Adipocyte (in vitro differentiated cells): ENCODE results near the gene ST6GALNAC3.

Experiments
- DNase-seq: peaks from one replicate; pipeline ENCODE4 v3.0.0-alpha.2; 2015; ENCODE audit warnings: low read depth
- H3K27me3 ChIP-seq: replicated peaks from 2 replicates; pipeline ENCODE4 v1.7.0; 2013; ENCODE audit warnings: mild to moderate bottlenecking, low read length, moderate library complexity; ENCODE audit not compliant: control insufficient read depth, insufficient read depth
- H3K36me3 ChIP-seq: 2 replicates; pipeline ENCODE4 v1.7.0; 2013; ENCODE audit warnings: low read length, mild to moderate bottlenecking, moderate library complexity; ENCODE audit not compliant: control insufficient read depth, insufficient read depth, severe bottlenecking
- H3K4me1 ChIP-seq: 2 replicates; pipeline ENCODE4 v1.7.0; 2013; ENCODE audit warnings: mild to moderate bottlenecking, low read length, moderate library complexity; ENCODE audit not compliant: control insufficient read depth, insufficient read depth
- H3K4me3 ChIP-seq: 2 replicates; pipeline ENCODE4 v1.7.0; 2013; ENCODE audit warnings: mild to moderate bottlenecking, low read length, moderate library complexity
- H3K9ac ChIP-seq: 2 replicates; pipeline ENCODE4 v1.7.0; 2013; ENCODE audit warnings: mild to moderate bottlenecking, low read length, moderate library complexity
- H3K9me3 ChIP-seq: 2 replicates; pipeline ENCODE4 v1.7.0; 2013; ENCODE audit warnings: mild to moderate bottlenecking, low read length, moderate library complexity; ENCODE audit not compliant: control insufficient read depth

The ST6GALNAC3 gene

GRCh38 chr1:76463278-76463677, 388.7 kb downstream of the ST6GALNAC3 start:
- peaks cover 28% of the 10 kb centered on the region for H3K4me1 ChIP-seq
- no peaks in the 10 kb centered on the region for H3K9me3 ChIP-seq
- H3K9ac ChIP-seq = no peak overlapping the region
- no peak overlapping the region for H3K4me3 ChIP-seq
- no peaks in the 10 kb centered on the region for H3K27me3 ChIP-seq
- H3K36me3 ChIP-seq = no peaks in the 10 kb centered on the region
- no peak for DNase-seq

- Histone ChIP-seq H3K36me3 (no peaks in the 10 kb centered on the region), H3K9me3 (no peaks in the 10 kb centered on the region), H3K9ac (no peak overlapping the region), H3K4me1 (peaks cover 28% of the 10 kb centered on the region), H3K4me3 (no peak overlapping the region), H3K27me3 (no peaks in the 10 kb centered on the region)
- DNase-seq = no peak
These were observed 389.3 kb downstream of the ST6GALNAC3 start for GRCh38 chr1:76463849-76464248.

- Histone ChIP-seq H3K4me3 (no peak overlapping the region), H3K4me1 (peaks cover 28% of the 10 kb centered on the region), H3K27me3 (no peaks in the 10 kb centered on the region), H3K36me3 (no peaks in the 10 kb centered on the region), H3K9ac (peak overlapping the region; percentile 68), H3K9me3 (no peaks in the 10 kb centered on the region)
- peak; percentile 28 for DNase-seq
These were observed 390.5 kb downstream of the ST6GALNAC3 start for GRCh38 chr1:76465030-76465429.

- no peaks in the 10 kb centered on the region for H3K27me3 ChIP-seq
- no peaks in the 10 kb centered on the region for H3K36me3 ChIP-seq
- no peak overlapping the region for H3K4me3 ChIP-seq
- no peak overlapping the region for H3K9ac ChIP-seq
- H3K4me1 ChIP-seq = peaks cover 30% of the 10 kb centered on the region
- DNase-seq = no peak
- no peaks in the 10 kb centered on the region for H3K9me3 ChIP-seq
These were observed 395.6 kb downstream of the ST6GALNAC3 start for GRCh38 chr1:76470166-76470565.

GRCh38 chr1:76471536-76471935, 397.0 kb downstream of the ST6GALNAC3 start:
- Histone ChIP-seq H3K27me3 (no peaks in the 10 kb centered on the region), H3K36me3 (no peaks in the 10 kb centered on the region), H3K9me3 (no peaks in the 10 kb centered on the region), H3K4me1 (peaks cover 16% of the 10 kb centered on the region), H3K9ac (no peak overlapping the region), H3K4me3 (no peak overlapping the region)
- DNase-seq = no peak

GRCh38 chr1:76473591-76473990, 399.0 kb downstream of the ST6GALNAC3 start:
- Histone ChIP-seq H3K9ac (peak overlapping the region; percentile 44), H3K27me3 (no peaks in the 10 kb centered on the region), H3K4me1 (peaks cover 15% of the 10 kb centered on the region), H3K36me3 (no peaks in the 10 kb centered on the region), H3K4me3 (peak overlapping the region; percentile 1), H3K9me3 (no peaks in the 10 kb centered on the region)
- peak; percentile 33 for DNase-seq

GRCh38 chr1:76474922-76475321, 400.4 kb downstream of the ST6GALNAC3 start:
- H3K4me3 ChIP-seq = no peak overlapping the region
- DNase-seq = no peak
- H3K36me3 ChIP-seq = no peaks in the 10 kb centered on the region
- H3K9me3 ChIP-seq = no peaks in the 10 kb centered on the region
- H3K27me3 ChIP-seq = no peaks in the 10 kb centered on the region
- H3K4me1 ChIP-seq = peaks cover 15% of the 10 kb centered on the region
- no peak overlapping the region for H3K9ac ChIP-seq

GRCh38 chr1:76477156-76477555, 402.6 kb downstream of the ST6GALNAC3 start:
- no peaks in the 10 kb centered on the region for H3K36me3 ChIP-seq
- peaks cover 28% of the 10 kb centered on the region for H3K4me1 ChIP-seq
- no peak for DNase-seq

GRCh38 chr1:76480827-76481226, 406.3 kb downstream of the ST6GALNAC3 start:
- peak; percentile 29 for DNase-seq
- H3K4me1 ChIP-seq = peaks cover 16% of the 10 kb centered on the region
- H3K36me3 ChIP-seq = no peaks in the 10 kb centered on the region
- no peak overlapping the region for H3K4me3 ChIP-seq
- H3K9me3 ChIP-seq = no peaks in the 10 kb centered on the region
- H3K9ac ChIP-seq = no peak overlapping the region
- no peaks in the 10 kb centered on the region for H3K27me3 ChIP-seq

More at GRCh38 chr1:76477156-76477555, 402.6 kb downstream of the ST6GALNAC3 start:
- Histone ChIP-seq H3K9ac (no peak overlapping the region), H3K27me3 (no peaks in the 10 kb centered on the region), H3K4me3 (no peak overlapping the region), H3K9me3 (no peaks in the 10 kb centered on the region)

- H3K36me3 ChIP-seq = no peaks in the 10 kb centered on the region
- peak; percentile 25 for DNase-seq
- H3K9ac ChIP-seq = no peak overlapping the region
- H3K4me3 ChIP-seq = no peak overlapping the region
- H3K27me3 ChIP-seq = no peaks in the 10 kb centered on the region
- H3K9me3 ChIP-seq = no peaks in the 10 kb centered on the region
- peaks cover 16% of the 10 kb centered on the region for H3K4me1 ChIP-seq
These were observed 407.1 kb downstream of the ST6GALNAC3 start for GRCh38 chr1:76481672-76482071.

GRCh38 chr1:76482272-76482671, 407.7 kb downstream of the ST6GALNAC3 start:
- no peak for DNase-seq
- Histone ChIP-seq H3K4me1 (peaks cover 16% of the 10 kb centered on the region), H3K36me3 (no peaks in the 10 kb centered on the region), H3K27me3 (no peaks in the 10 kb centered on the region), H3K9me3 (no peaks in the 10 kb centered on the region), H3K9ac (no peak overlapping the region), H3K4me3 (no peak overlapping the region)

GRCh38 chr1:76491737-76492136, 417.2 kb downstream of the ST6GALNAC3 start:
- DNase-seq = no peak
- Histone ChIP-seq H3K4me1 (peaks cover 4% of the 10 kb centered on the region), H3K27me3 (no peaks in the 10 kb centered on the region), H3K4me3 (no peak overlapping the region), H3K36me3 (no peaks in the 10 kb centered on the region), H3K9ac (no peak overlapping the region), H3K9me3 (no peaks in the 10 kb centered on the region)
